HFFc6 (cell line): ENCODE results near the gene TBC1D23. TPM values are rescaled to one million over a fixed set of nuclear protein-coding genes. Genes with fewer than 3 reads are reported as not detected.
"Not testable (repeated sequence)": the region's sequence is repeated elsewhere in the genome, so short reads cannot be mapped to it uniquely, and the experiment has no call there.

Experiments used
- DNase-seq: peaks from one replicate; pipeline ENCODE4 v3.0.0-alpha.2; 2018
- H3K27ac Mint-ChIP-seq: 2 replicates; pipeline ENCODE4 v1.8.0; 2020; ENCODE audit warnings: mild to moderate bottlenecking, mixed read lengths
- H3K27me3 Mint-ChIP-seq: 2 replicates; pipeline ENCODE4 v1.8.0; 2021; ENCODE audit warnings: mild to moderate bottlenecking, moderate library complexity, mixed read lengths; ENCODE audit not compliant: insufficient read depth
- H3K36me3 Mint-ChIP-seq: 2 replicates; pipeline ENCODE4 v1.8.0; 2021; ENCODE audit warnings: low read depth, mixed read lengths
- H3K4me1 Mint-ChIP-seq: 2 replicates; pipeline ENCODE4 v1.8.0; 2020; ENCODE audit warnings: low read depth, mixed read lengths
- H3K4me3 Mint-ChIP-seq: 2 replicates; pipeline ENCODE4 v1.8.0; 2020; ENCODE audit warnings: mild to moderate bottlenecking, moderate library complexity, mixed read lengths
- H3K9me3 Mint-ChIP-seq: 2 replicates; pipeline ENCODE4 v1.8.0; 2020; ENCODE audit warnings: mild to moderate bottlenecking, mixed read lengths
- total RNA-seq, 6 experiments: library from RNA; stranded (reverse); fragmentation: NEBNext Ultra II Directional; extraction: Animal tissue kit (Norgen Biotek cat#: 25700); gene quantifications; 2 replicates in 1 of 6; 3 replicates in 5 of 6; pipeline ENCODE4 v1.2.3, GENCODE V29; 2021
- TF ChIP-seq, protein P1 (sequence below): fragments of 200-600 bp; sonication (generic); IDR thresholded peaks from 2 replicates; pipeline ENCODE4 v1.5.0; 2021; ENCODE audit warnings: antibody characterized with exemption, mild to moderate bottlenecking

The TBC1D23 gene
- total RNA-seq, 6 experiments from 2014 or later, result 62.1 to 76.5 (median 72.9) TPM

DNA sequence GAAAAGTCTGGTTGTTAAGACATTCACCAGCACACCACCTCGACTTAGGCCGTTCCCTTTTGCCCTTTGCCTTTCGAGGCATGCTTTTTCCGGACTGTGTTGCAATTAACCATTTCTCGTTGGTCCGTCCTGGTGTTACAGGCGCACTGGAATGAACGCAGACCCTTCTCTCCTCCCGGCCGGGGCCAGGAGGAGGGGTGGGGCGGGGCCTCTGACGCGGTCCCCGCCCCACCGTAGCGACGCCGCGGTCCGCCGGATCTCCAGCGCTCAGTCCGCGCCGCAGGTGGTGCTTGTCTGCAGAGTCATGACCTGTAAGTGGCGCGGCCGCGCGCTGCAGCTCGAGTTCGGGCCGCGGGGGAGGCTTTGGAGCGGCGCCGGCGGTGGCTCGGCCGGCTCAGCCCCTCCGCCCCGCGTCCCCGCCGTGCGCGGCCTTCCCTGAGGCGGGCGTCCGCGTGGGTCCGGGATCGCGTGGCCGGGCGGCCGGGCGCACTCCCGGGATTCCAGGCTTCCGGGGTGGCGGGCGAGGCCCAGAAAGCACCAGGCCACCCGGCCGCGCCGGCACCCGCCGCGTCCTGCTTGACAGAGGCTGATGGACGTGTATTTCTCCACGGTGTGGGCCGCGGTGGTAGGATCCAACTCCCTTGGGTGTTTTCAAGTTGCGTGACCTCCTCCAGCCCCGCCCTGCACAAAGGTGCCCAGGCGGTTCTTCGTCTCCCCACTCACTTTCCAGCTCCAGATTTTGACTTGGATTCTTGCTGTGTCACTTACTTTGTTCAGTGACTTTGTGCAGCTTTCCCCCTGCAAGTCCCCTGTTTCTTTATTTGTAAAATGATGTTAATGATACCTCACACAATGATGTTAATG, 73.9 kb downstream of the TBC1D23 start, which contains the start of gene NIT2:
Gene NIT2 (plus strand): TSS at position 270 of the 864 bp plus-strand sequence. CDS start 35 bp downstream, at position 305.
- Mint-ChIP-seq H3K9me3 (no peaks in the 10 kb centered on the region), H3K36me3 (0 out of 2 replicates have a peak, but pooled peaks cover 5% of the 10 kb centered on the region), H3K4me3 (peak within 1 kb of the TSS; percentile 92), H3K27me3 (no peaks in the 10 kb centered on the region; the same call in 1 of the 2 replicates), H3K4me1 (peaks cover 14% of the 10 kb centered on the region), H3K27ac (peak within 1 kb of the TSS; percentile 87)
- TF ChIP-seq, protein P1, sequence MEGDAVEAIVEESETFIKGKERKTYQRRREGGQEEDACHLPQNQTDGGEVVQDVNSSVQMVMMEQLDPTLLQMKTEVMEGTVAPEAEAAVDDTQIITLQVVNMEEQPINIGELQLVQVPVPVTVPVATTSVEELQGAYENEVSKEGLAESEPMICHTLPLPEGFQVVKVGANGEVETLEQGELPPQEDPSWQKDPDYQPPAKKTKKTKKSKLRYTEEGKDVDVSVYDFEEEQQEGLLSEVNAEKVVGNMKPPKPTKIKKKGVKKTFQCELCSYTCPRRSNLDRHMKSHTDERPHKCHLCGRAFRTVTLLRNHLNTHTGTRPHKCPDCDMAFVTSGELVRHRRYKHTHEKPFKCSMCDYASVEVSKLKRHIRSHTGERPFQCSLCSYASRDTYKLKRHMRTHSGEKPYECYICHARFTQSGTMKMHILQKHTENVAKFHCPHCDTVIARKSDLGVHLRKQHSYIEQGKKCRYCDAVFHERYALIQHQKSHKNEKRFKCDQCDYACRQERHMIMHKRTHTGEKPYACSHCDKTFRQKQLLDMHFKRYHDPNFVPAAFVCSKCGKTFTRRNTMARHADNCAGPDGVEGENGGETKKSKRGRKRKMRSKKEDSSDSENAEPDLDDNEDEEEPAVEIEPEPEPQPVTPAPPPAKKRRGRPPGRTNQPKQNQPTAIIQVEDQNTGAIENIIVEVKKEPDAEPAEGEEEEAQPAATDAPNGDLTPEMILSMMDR, result no peak
- DNase-seq, result peak; percentile 49

DNA sequence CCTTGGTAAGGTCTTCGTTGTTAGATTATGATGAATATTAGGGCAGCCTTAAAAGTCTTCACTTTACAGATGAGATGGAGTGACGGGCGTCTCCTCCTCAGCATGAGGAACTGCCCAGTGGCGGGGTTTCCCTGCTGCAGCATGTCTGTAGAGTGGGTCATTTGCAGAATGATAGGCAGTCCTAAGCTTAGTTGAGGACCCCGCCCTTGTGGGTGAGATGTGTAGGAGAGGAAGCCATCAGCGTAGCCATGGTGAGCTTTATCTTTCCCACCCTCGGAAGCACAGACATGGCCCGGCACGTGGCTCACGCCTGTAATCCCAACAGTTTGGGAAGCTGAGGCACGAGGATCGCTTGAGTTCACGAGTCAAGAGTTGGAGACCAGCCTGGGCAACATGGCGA, 74.6 kb downstream of the TBC1D23 start:
- Mint-ChIP-seq H3K27me3 (no peaks in the 10 kb centered on the region; the same call in 1 of the 2 replicates), H3K27ac (peak overlapping the region; percentile 87), H3K4me1 (peaks cover 14% of the 10 kb centered on the region), H3K9me3 (no peaks in the 10 kb centered on the region), H3K36me3 (0 out of 2 replicates have a peak, but pooled peaks cover 5% of the 10 kb centered on the region), H3K4me3 (peak overlapping the region; percentile 92)
- DNase-seq, result no peak
- TF ChIP-seq, protein P1, result no peak

- H3K9me3 Mint-ChIP-seq, DNase-seq, H3K27me3 Mint-ChIP-seq, H3K4me3 Mint-ChIP-seq, H3K27ac Mint-ChIP-seq: not testable (repeated sequence)
- peaks cover 12% of the 10 kb centered on the region; the same call in 1 of the 2 replicates for H3K36me3 Mint-ChIP-seq
- peaks cover 14% of the 10 kb centered on the region for H3K4me1 Mint-ChIP-seq
Observed at GRCh38 chr3:100336229-100336628, 75.4 kb downstream of the TBC1D23 start.

- H3K27me3 Mint-ChIP-seq, result no peaks in the 10 kb centered on the region; the same call in 1 of the 2 replicates
- DNase-seq, result no peak
- no peak overlapping the region for H3K4me3 Mint-ChIP-seq
- H3K9me3 Mint-ChIP-seq, result no peaks in the 10 kb centered on the region
- H3K27ac Mint-ChIP-seq, result no peak overlapping the region
- H3K4me1 Mint-ChIP-seq, result peaks cover 13% of the 10 kb centered on the region
- TF ChIP-seq, protein P1, result no peak
- peaks cover 32% of the 10 kb centered on the region for H3K36me3 Mint-ChIP-seq
Observed at GRCh38 chr3:100338911-100339310, 78.1 kb downstream of the TBC1D23 start.

- Mint-ChIP-seq H3K9me3 (no peaks in the 10 kb centered on the region), H3K27ac (no peak overlapping the region), H3K36me3 (peaks cover 35% of the 10 kb centered on the region), H3K4me3 (no peak overlapping the region), H3K27me3 (no peaks in the 10 kb centered on the region), H3K4me1 (peaks cover 9% of the 10 kb centered on the region)
- DNase-seq, result no peak
- TF ChIP-seq, protein P1, result no peak
Observed at GRCh38 chr3:100339786-100340185, 79.0 kb downstream of the TBC1D23 start.

DNA sequence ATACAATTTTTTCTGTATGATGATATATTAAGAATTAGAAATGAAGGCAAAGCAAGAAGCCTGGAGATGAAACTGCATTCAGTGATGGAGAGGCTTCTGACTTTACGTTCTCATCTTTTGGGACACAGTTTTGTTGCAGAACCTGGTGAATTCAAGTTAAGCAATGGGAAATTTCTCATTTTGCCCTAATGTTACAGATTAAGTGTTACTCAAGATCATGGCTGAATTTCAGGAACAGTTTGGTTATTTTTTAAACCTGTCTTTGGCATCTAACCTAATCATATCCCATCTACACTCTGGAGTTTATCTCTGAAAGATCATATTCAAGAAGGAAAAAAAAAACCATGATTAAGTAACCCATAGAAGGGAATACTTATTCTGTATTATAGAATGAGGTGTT, 79.7 kb downstream of the TBC1D23 start:
- DNase-seq, result no peak
- Mint-ChIP-seq H3K4me3 (no peak overlapping the region), H3K4me1 (peaks cover 2% of the 10 kb centered on the region), H3K27ac (no peak overlapping the region), H3K36me3 (peaks cover 38% of the 10 kb centered on the region), H3K27me3 (no peaks in the 10 kb centered on the region), H3K9me3 (no peaks in the 10 kb centered on the region)
- TF ChIP-seq, protein P1, result no peak
